Measurements from ENCODE around the gene PLA2G4D. TPM values are rescaled to one million over a fixed set of nuclear protein-coding genes. Genes with fewer than 3 reads are reported as not detected.
A peak's percentile ranks its signal among the peaks of the same experiment; 100 is the strongest.
"Not testable (repeated sequence)": the region's sequence is repeated elsewhere in the genome, so short reads cannot be mapped to it uniquely, and the experiment has no call there.

Gene PLA2G4D
- total RNA-seq, 1 experiment from 2014 or later: 0.03 TPM

DNA sequence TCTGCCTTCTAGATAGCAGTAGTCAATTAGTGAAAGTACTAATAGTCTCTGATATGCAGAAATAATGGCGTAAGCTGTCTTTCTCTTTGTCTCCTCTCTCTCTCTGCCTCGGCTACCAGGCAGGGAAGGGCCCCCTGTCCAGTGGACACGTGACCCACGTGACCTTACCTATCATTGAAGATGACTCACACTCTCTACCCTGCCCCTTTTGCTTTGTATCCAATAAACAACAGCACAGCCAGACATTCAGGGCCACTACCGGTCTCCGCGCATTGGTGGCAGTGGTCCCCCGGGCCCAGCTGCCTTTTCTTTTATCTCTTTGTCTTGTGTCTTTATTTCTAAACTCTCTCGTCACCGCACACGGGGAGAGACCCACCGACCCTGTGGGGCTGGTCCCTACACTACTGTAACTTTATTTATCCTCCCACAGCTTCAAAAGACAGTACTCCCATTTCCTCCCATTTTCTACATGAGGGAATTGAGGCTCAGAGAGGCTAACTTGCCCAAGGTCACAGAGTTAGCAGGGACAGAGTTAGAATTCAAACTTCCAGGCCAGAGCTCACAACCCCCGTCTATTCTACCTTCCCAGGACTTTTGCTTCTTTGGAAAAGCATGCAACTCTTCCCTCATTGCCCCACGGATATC lies 2.5 kb downstream of the PLA2G4D start:
- not testable (repeated sequence) for DNase-seq (ENCODE audit: low spot score)

GRCh38 chr15:42090781-42091180 lies 3.6 kb downstream of the PLA2G4D start:
- no peak for DNase-seq (ENCODE audit: low spot score)

- no peak for DNase-seq (ENCODE audit: low spot score)
These were observed 4.0 kb downstream of the PLA2G4D start for GRCh38 chr15:42090370-42090769.

DNA sequence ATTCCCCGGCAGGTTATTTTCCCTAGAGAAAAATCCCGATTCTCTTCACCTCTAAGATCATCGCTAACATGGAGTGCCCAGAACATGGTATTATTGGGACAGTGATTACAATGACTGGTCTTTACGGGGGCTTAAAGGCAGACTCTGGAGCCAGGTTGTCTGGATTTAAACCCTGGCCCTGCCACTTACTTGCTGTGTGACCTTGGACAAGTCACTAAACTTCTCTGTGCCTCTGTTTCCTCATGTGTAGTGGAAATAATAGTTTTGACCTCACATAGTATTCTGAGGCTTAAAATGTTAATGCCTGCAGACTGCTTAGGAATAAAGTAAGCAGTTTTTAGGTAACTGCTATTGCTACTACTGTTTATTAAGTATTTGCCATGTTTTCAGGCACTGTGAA lies 4.4 kb downstream of the PLA2G4D start:
- DNase-seq (ENCODE audit: low spot score): no peak

DNA sequence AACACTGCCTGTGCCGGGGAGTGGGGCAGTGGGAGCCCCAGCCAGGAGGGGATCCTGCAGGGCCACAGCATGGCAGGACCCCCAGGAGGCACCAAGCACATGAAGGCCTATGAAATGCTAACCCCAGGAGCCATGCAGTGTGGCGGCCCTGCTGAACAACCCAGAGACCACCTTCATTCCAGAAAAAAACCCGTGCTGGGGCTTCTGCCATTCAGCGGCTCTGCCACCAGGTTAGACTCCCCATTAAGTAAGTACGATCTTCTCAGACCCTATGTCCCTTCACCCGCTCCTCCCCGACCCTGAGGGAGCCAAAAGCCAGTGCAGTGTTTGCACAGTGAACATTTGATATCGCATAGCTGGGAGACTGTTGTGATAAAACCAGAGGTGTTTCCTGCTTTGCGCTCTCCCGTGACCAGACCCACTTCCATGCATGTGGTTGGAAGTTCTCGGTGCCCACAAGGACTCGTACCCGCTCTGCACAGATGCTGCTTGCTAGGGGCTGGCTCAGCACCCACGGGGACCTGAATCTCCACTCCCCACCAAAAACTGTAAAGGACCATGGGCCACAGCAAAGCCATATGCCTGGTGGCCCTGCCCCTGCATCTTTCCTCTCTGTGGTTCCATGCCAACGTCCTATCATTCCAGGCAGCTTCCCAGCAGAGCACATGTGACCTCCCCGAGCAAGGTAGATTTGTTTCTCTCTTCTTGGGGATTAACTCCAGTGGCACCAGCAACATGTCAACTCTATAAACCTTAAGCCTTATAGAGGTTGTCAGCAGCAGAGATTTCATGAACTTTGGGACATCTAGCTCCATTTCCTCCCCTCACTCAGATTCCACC lies 5.3 kb downstream of the PLA2G4D start:
- no peak for DNase-seq (ENCODE audit: low spot score)

DNA sequence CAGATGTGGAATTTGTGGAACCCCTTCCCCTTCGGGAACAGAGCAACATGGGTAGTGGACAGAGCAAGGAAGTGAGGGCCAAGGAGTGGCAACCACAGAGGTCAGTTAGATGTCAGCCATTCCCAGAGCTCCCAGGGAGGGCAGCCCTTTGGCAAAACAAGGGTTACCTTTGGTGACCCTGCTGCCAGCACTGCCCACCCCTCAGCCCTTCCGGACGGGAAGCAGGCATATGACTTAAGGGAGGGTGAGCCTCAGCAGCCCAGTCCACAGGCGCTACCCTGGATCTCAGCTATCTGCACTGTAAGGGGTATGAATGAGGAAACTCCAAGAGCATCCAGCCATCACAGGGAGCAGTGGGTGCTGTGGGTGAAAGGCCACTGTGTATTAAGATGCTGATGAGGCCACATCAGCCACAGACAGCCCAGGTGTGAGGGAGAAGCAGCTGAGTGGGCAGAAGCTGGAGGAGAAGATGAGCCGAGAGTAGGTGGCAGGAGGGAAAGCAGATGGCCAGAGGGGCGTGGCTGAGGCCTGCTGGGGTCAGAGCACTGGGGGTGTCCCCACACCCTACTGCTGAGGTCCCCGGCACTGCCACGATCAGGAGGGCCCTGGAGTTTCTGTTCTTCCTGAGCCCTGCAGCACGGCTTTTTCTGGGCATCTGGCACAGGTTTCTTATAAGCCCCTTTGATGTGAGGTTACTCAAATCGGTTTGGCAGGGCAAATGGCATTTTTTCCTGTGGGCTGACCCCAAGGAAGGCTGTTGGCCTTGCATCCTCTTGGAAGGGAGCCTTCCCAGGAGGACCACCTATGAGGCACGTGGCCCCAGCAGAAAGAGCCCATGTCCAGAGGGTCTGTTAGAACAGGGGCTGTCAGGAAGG lies 6.2 kb downstream of the PLA2G4D start:
- DNase-seq (ENCODE audit: low spot score): no peak

DNA sequence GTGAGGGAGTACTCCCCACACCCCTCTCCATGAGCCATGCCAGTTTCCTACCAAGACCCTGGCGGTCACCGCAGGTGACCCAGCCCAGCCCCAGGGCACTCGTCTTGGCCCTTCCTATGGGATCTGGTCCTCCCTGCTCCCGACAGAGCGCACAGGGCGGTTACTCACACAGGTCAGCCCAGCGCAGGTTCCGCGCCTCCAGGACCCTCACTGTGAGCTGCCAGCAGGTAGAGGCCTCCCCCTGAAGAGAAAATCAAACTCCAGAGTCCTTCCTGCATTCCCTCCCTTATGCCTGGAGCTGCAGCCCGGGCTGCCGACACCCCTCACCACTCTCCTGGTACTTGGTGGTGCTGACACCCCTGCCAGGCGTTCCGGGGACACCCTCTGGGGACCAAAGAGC lies 6.9 kb downstream of the PLA2G4D start:
- DNase-seq (ENCODE audit: low spot score): no peak

GRCh38 chr15:42085721-42086120 lies 8.6 kb downstream of the PLA2G4D start:
- DNase-seq (ENCODE audit: low spot score): no peak

GRCh38 chr15:42085236-42085605 lies 9.1 kb downstream of the PLA2G4D start:
- DNase-seq (ENCODE audit: low spot score): no peak

GRCh38 chr15:42084465-42085235 lies 9.7 kb downstream of the PLA2G4D start:
- DNase-seq (ENCODE audit: low spot score): peak; percentile 93

GRCh38 chr15:42083916-42084315 lies 10.4 kb downstream of the PLA2G4D start:
- DNase-seq (ENCODE audit: low spot score): no peak

GRCh38 chr15:42083605-42083908 lies 10.8 kb downstream of the PLA2G4D start:
- no peak for DNase-seq (ENCODE audit: low spot score)

- no peak for DNase-seq (ENCODE audit: low spot score)
These were observed 11.3 kb downstream of the PLA2G4D start for GRCh38 chr15:42082823-42083604.

GRCh38 chr15:42082141-42082540 lies 12.2 kb downstream of the PLA2G4D start:
- DNase-seq (ENCODE audit: low spot score): no peak

- DNase-seq (ENCODE audit: low spot score): no peak
These were observed 13.2 kb downstream of the PLA2G4D start for GRCh38 chr15:42080919-42081830.

GRCh38 chr15:42080186-42080918 lies 14.0 kb downstream of the PLA2G4D start:
- peak; percentile 22 for DNase-seq (ENCODE audit: low spot score)

DNA sequence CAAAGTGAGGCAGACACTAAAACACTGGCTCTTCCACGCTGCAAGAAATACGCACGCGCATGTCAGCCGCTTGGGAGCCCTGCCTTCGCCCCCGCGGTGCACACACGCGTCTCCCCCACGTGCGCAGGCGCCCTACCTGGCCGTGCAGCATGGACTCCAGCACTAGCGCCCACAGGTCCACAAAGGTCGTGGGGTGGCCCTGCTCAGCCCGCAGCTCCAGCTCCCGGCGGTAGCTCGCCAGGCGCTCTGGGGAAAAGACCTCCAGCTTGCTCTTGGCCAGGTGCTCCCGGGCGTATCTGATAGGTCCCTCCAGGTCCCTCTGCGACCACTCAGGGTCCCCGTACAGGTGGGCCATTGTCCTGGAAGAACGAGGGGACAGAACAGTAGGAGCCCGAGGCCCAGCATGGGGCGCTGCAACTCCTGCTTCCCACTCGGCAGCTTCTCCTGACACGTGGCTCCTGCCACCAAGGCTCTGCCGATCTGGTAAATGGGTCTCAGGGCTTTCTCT lies 14.9 kb downstream of the PLA2G4D start:
- no peak for DNase-seq (ENCODE audit: low spot score)

- DNase-seq (ENCODE audit: low spot score): no peak
These were observed 15.5 kb downstream of the PLA2G4D start for GRCh38 chr15:42078903-42079302.

GRCh38 chr15:42077689-42078088 lies 16.7 kb downstream of the PLA2G4D start:
- DNase-seq (ENCODE audit: low spot score): no peak

All from HT-29 (cell line).